Measurements from ENCODE around the gene HHEX. TPM values are rescaled to one million over a fixed set of nuclear protein-coding genes. Genes with fewer than 3 reads are reported as not detected.

HHEX gene
- total RNA-seq, 1 donor from 2014 or later, result 1.2 TPM

DNA sequence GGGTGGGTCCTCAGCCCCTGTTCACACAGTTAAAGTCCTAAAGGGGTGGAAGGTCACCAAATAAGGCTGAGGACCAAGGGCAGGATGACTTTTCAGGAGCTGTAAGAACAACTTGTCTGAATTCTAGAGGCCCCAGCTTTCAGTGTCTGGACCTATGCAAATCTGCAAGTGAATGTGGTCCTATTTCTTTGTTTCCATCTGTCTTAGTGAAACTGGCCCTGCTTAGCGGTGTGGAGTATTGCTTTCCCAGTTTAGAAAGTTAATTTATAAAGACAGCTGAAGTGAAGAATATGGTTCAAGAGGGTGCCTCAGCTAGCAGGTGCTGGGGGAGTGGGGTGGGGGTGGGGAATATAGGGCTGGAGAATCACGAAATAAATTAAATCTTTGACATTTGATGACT lies 40.1 kb downstream of the HHEX start:
- no peak overlapping the region for H3K27ac Mint-ChIP-seq (ENCODE audit: unreplicated experiment)
- no peak for TF ChIP-seq CTCF (IDR thresholded peaks at IDR 0.05)
- H3K36me3 Mint-ChIP-seq (ENCODE audit: unreplicated experiment), result peaks cover 2% of the 10 kb centered on the region

DNA sequence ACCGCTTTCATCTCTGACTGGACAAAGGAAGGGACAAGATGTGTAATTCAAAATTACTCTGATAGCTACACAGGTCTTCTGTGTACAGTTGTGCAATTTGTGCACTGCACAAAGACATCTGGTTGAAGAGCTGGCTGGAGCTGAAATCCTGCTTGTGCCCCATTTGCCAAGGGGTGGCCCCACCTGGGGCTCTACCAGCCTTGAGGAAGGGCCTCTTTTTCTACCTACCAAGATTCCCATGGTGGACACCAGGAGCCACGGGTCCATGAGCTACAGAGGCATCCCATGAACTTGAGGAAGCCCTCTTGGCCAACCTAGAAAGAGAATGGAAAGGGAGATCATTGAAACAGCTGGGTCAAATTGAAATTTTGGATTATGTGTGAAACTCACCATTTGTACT lies 43.2 kb downstream of the HHEX start:
- no peaks in the 10 kb centered on the region for H3K36me3 Mint-ChIP-seq (ENCODE audit: unreplicated experiment)
- H3K9me3 Mint-ChIP-seq (ENCODE audit: unreplicated experiment), result peaks cover 5% of the 10 kb centered on the region
- DNase-seq (ENCODE audit: extremely low spot score, unreplicated experiment), result no peak
- H3K4me3 Mint-ChIP-seq (ENCODE audit: unreplicated experiment), result no peak overlapping the region
- no peaks in the 10 kb centered on the region for H3K4me1 Mint-ChIP-seq (ENCODE audit: unreplicated experiment)
- no peak overlapping the region for H3K27ac Mint-ChIP-seq (ENCODE audit: unreplicated experiment)
- TF ChIP-seq CTCF (IDR thresholded peaks at IDR 0.05), result no peak
- peaks cover 32% of the 10 kb centered on the region for H3K27me3 Mint-ChIP-seq (ENCODE audit: unreplicated experiment)

More for the DNA sequence above, 40.1 kb downstream of the HHEX start:
- peaks cover 5% of the 10 kb centered on the region for H3K9me3 Mint-ChIP-seq (ENCODE audit: unreplicated experiment)
- no peak for DNase-seq (ENCODE audit: extremely low spot score, unreplicated experiment)
- H3K27me3 Mint-ChIP-seq (ENCODE audit: unreplicated experiment), result peaks cover 33% of the 10 kb centered on the region
- no peaks in the 10 kb centered on the region for H3K4me1 Mint-ChIP-seq (ENCODE audit: unreplicated experiment)
- H3K4me3 Mint-ChIP-seq (ENCODE audit: unreplicated experiment), result no peak overlapping the region

DNA sequence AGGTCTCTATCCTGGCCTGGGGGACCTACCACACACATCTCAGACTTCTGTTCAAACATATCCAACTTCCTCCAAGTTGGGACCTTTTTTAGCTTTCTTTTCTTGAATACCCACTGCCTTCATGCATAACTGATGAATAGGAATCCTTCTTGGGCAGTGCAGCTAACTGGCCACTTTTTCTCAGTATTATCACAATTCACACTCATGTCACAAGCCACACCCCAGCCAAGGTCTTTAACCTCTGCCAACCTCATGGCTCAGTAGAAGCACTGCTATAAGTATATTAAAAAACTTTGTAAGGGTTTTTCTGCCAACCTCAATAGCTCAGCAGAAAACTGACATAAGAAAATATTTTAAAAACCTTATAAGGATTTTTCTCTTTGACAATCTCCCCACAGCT lies 44.5 kb downstream of the HHEX start:
- Mint-ChIP-seq H3K4me1 (ENCODE audit: unreplicated experiment) (no peaks in the 10 kb centered on the region), H3K9me3 (ENCODE audit: unreplicated experiment) (peaks cover 5% of the 10 kb centered on the region), H3K27me3 (ENCODE audit: unreplicated experiment) (peaks cover 34% of the 10 kb centered on the region), H3K4me3 (ENCODE audit: unreplicated experiment) (no peak overlapping the region), H3K36me3 (ENCODE audit: unreplicated experiment) (no peaks in the 10 kb centered on the region), H3K27ac (ENCODE audit: unreplicated experiment) (no peak overlapping the region)
- no peak for TF ChIP-seq CTCF (IDR thresholded peaks at IDR 0.05)
- DNase-seq (ENCODE audit: extremely low spot score, unreplicated experiment), result no peak

- H3K4me1 Mint-ChIP-seq (ENCODE audit: unreplicated experiment), result no peaks in the 10 kb centered on the region
- H3K36me3 Mint-ChIP-seq (ENCODE audit: unreplicated experiment), result no peaks in the 10 kb centered on the region
These were observed 46.2 kb downstream of the HHEX start for GRCh38 chr10:92735938-92736337.

DNA sequence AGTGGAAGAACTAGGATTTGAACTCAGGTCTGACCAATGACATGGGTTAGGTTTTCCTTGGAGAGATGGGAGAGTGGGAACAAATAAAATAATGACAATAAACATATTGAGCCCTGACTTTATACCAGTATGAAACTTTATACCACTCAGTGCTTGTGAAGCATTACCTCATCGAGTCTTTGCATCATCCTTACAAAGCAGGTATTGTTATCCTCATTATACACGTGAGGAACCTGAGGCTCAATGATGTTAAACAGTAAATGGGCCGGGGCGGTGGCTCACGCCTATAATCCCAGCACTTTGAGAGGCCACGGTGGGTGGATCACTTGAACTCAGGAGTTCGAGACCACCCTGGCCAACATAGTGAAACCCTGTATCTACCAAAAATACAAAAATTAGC lies 47.7 kb downstream of the HHEX start:
- Mint-ChIP-seq H3K4me3 (ENCODE audit: unreplicated experiment) (no peak overlapping the region), H3K27me3 (ENCODE audit: unreplicated experiment) (peaks cover 34% of the 10 kb centered on the region), H3K36me3 (ENCODE audit: unreplicated experiment) (no peaks in the 10 kb centered on the region), H3K4me1 (ENCODE audit: unreplicated experiment) (no peaks in the 10 kb centered on the region), H3K9me3 (ENCODE audit: unreplicated experiment) (peaks cover 5% of the 10 kb centered on the region), H3K27ac (ENCODE audit: unreplicated experiment) (no peak overlapping the region)
- DNase-seq (ENCODE audit: extremely low spot score, unreplicated experiment), result no peak
- TF ChIP-seq CTCF (IDR thresholded peaks at IDR 0.05), result no peak

More at GRCh38 chr10:92735938-92736337, 46.2 kb downstream of the HHEX start:
- Mint-ChIP-seq H3K27me3 (ENCODE audit: unreplicated experiment) (peaks cover 34% of the 10 kb centered on the region), H3K4me3 (ENCODE audit: unreplicated experiment) (no peak overlapping the region), H3K27ac (ENCODE audit: unreplicated experiment) (no peak overlapping the region), H3K9me3 (ENCODE audit: unreplicated experiment) (peaks cover 5% of the 10 kb centered on the region)
- no peak for DNase-seq (ENCODE audit: extremely low spot score, unreplicated experiment)
- no peak for TF ChIP-seq CTCF (IDR thresholded peaks at IDR 0.05)
